Dermis blood vessel endothelial cell (primary cell): ENCODE measurements around the gene USP24. TPM values are rescaled to one million over a fixed set of nuclear protein-coding genes. Genes with fewer than 3 reads are reported as not detected.
"Not testable (repeated sequence)": the region's sequence is repeated elsewhere in the genome, so short reads cannot be mapped to it uniquely, and the experiment has no call there.

Source experiments
- DNase-seq: peaks from one replicate; pipeline ENCODE4 v3.0.0; 2010
- total RNA-seq: library from RNA; depleted of rRNA; stranded (reverse); fragments of >200 nt; gene quantifications from 2 replicates; pipeline ENCODE4 v1.2.3, GENCODE V29; 2014

USP24 gene
- total RNA-seq, 1 donor from 2014 or later = 57.9 TPM

DNA sequence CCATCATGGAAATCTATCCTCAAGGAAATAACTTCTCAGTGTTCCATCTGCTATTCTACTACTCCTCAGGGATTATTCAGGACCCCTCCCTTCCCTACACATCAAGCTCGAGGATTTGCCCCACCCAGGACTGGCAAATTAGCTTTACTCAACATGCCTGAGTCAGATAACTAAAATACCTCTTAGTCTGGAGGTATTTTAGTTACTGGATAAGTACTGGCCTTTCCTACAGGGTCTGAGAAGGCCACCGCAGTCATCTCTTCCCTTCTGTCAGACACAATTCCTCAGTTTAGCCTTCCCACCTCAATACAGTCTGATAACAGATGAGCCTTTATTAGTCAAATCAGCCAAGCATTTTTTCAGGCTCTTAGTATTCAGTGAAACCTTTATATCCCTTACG lies 188.5 kb downstream of the USP24 start:
- not testable (repeated sequence) for DNase-seq

GRCh38 chr1:55024163-55024562 lies 191.0 kb downstream of the USP24 start:
- DNase-seq = not testable (repeated sequence)

DNA sequence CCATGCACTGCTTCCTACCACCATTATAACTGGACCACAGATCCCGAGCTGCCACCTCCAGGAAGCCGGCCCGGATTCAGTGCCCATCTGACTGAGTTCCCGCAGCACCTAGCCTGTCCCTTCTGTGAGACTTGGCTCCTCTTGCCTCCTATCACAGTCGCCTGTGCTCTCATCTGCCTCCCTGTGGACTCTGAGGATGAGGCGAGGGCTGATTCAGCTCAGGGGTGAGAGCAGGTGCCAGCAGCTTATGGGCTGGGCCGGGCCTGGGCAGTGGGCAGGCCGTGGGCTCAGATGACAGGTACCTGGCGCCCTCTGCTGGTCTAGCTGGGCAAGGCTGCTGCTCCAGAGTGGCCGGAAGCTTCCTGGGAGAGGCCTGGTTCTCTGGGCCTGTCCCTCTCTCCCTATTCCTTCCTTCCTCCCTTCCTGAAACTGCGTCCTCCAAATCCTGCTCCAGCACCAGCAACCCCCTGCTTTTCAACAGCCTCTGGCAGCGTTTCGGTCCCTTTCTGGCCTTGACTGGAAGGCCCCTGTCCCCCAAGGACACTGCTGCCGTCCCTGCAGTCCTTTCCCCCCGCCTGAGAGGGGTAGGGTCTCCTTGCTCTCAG lies 193.1 kb downstream of the USP24 start:
- peak; percentile 92 for DNase-seq

- no peak for DNase-seq
These were observed 196.8 kb downstream of the USP24 start for GRCh38 chr1:55018395-55018794.

Other genes with a start within 250 kb of the USP24 start
- not detected in 2 replicates for gene TMEM61, start 234.7 kb downstream of the USP24 start, total RNA-seq
- not detected in 2 replicates for gene BSND, start 216.4 kb downstream of the USP24 start, total RNA-seq
- 0.70 TPM in 1 of 2 replicates, not detected in the other for gene PCSK9, start 175.8 kb downstream of the USP24 start, total RNA-seq